AG04449 (cell line): ENCODE measurements around the gene KCNH8.

Source experiments
- CTCF ChIA-PET: fragments of 350-600 bp; formaldehyde crosslinking; extraction: SDS; loops from one replicate; lab custom pipeline; 2021; ENCODE audit warnings: antibody characterized with exemption; lab: Yijun Ruan, JAX
- POLR2A ChIA-PET: fragments of 400-600, 350-600 bp; formaldehyde crosslinking; extraction: SDS; loops from one replicate; lab custom pipeline; 2020; ENCODE audit warnings: antibody characterized with exemption, inconsistent platforms; lab: Yijun Ruan, JAX
- DNase-seq: peaks from one replicate; pipeline ENCODE4 v3.0.0-alpha.2; 2010; ENCODE audit warnings: low read depth, low spot score
- H3K4me3 ChIP-seq: 2 replicates; pipeline ENCODE4 v1.5.1; 2011; ENCODE audit warnings: low read depth, mild to moderate bottlenecking, control low read depth, low read length
- CTCF ChIP-seq: IDR thresholded peaks from one replicate; pipeline ENCODE4 v1.5.1; 2011; ENCODE audit warnings: mild to moderate bottlenecking, moderate library complexity, low read length, control low read depth, inconsistent platforms; ENCODE audit not compliant: insufficient read depth; ENCODE audit errors: missing control alignments

The KCNH8 gene

GRCh38 chr3:19295208-19295607 is 146.9 kb downstream of the KCNH8 start:
- CTCF ChIA-PET = no interaction called here
- TF ChIP-seq CTCF = no peak
- POLR2A ChIA-PET = no interaction called here
- DNase-seq = no peak
- H3K4me3 ChIP-seq = no peak overlapping the region

GRCh38 chr3:19331931-19332330 is 183.6 kb downstream of the KCNH8 start:
- ChIA-PET CTCF (no interaction called here), POLR2A (no interaction called here)
- no peak for TF ChIP-seq CTCF
- no peak overlapping the region for H3K4me3 ChIP-seq
- no peak for DNase-seq

GRCh38 chr3:19334120-19334519 is 185.8 kb downstream of the KCNH8 start:
- ChIA-PET POLR2A (no interaction called here), CTCF (no interaction called here)
- no peak for DNase-seq
- TF ChIP-seq CTCF = no peak
- H3K4me3 ChIP-seq = no peak overlapping the region

GRCh38 chr3:19338769-19339168 is 190.5 kb downstream of the KCNH8 start:
- ChIA-PET POLR2A (no interaction called here), CTCF (no interaction called here)
- H3K4me3 ChIP-seq = no peak overlapping the region
- DNase-seq = no peak
- no peak for TF ChIP-seq CTCF

GRCh38 chr3:19342389-19342788 is 194.1 kb downstream of the KCNH8 start:
- H3K4me3 ChIP-seq = no peak overlapping the region
- DNase-seq = no peak
- ChIA-PET POLR2A (no interaction called here), CTCF (no interaction called here)
- TF ChIP-seq CTCF = no peak

- TF ChIP-seq CTCF = no peak
- no peak overlapping the region for H3K4me3 ChIP-seq
- ChIA-PET POLR2A (no interaction called here), CTCF (interaction anchor here (2.9 kb wide), 1 partner anchor 520 kb away, joined by 17 read pairs; no protein-coding TSS in a partner anchor)
- DNase-seq = no peak
These were observed 198.4 kb downstream of the KCNH8 start for GRCh38 chr3:19346759-19347158.
